Measurements from ENCODE around the gene XXYLT1. TPM values are rescaled to one million over a fixed set of nuclear protein-coding genes. Genes with fewer than 3 reads are reported as not detected.

The XXYLT1 gene
- total RNA-seq, 1 donor: 29.4 TPM

- no peak for DNase-seq (ENCODE audit: low read depth in 2 of 3, low spot score in 2 of 3)
Measured at GRCh38 chr3:195085356-195086130, 185.4 kb downstream of the XXYLT1 start.

- no peak for DNase-seq (ENCODE audit: low read depth in 2 of 3, low spot score in 2 of 3)
Measured at GRCh38 chr3:195084746-195085145, 186.2 kb downstream of the XXYLT1 start.

GRCh38 chr3:195083659-195084058 lies 187.3 kb downstream of the XXYLT1 start:
- DNase-seq (ENCODE audit: low read depth in 2 of 3, low spot score in 2 of 3): no peak

GRCh38 chr3:195082811-195083210 lies 188.1 kb downstream of the XXYLT1 start:
- no peak for DNase-seq (ENCODE audit: low read depth in 2 of 3, low spot score in 2 of 3)

DNA sequence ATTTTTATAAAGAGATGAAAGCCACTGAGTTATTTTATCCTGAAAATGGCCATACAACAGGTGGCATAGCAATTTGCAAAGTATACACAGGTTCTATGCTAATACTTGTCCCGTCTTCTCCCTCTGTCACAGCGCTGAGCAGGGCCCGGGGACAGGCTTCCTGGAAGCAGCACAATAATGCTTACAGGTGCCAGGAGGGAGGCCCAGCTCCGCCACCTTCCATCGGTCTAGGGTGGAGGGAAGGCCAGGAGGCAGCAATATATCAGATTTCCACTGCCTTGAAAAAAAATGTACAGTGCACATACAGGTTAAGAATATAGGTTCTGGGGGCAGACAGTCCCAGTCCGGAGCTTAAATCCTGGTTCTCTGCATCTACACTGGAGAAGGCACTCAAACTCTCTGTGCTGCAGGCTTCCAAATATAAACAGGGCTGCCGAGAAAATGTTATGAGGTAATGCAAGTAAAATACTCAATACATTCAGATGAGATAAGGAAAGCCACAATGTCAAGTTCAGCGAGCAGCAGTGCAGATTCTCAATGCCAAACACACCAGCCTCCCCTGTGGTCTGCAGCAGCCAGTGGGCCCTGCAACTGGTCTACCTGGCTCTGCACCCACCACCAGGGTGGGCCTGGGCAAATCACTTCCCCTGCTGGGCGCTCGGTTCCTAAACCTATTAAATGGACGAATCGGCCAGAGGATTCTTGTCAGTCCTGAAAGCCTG lies 189.6 kb downstream of the XXYLT1 start:
- peak in 1 of 3 donors; percentile 39 for DNase-seq (ENCODE audit: low read depth in 2 of 3, low spot score in 2 of 3)

GRCh38 chr3:195080571-195081151 lies 190.3 kb downstream of the XXYLT1 start:
- DNase-seq (ENCODE audit: low read depth in 2 of 3, low spot score in 2 of 3): no peak

DNA sequence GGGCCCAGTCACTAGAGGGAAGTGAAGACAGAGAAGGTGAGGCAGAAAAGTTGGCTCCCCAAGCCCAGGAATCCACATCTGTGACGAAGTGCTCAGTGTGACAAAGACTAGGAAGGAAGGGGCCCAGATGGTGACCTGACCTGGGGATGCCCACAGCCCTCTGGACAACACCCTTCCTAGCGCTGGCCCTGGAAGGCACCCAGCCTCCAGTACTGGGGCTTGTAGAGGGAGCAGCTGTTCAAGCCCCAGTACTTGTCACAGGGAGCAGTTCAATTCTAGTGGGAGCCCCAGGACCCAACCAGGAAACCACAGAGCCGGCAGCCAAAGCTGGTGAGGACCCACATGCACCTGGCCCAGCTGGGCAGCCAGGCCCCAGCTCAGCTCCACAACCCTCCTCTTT lies 190.8 kb downstream of the XXYLT1 start:
- DNase-seq (ENCODE audit: low read depth in 2 of 3, low spot score in 2 of 3): peak in 1 of 3 donors; percentile 62

GRCh38 chr3:195079636-195080035 lies 191.3 kb downstream of the XXYLT1 start:
- no peak for DNase-seq (ENCODE audit: low read depth in 2 of 3, low spot score in 2 of 3)

GRCh38 chr3:195078891-195079440 lies 192.0 kb downstream of the XXYLT1 start:
- no peak for DNase-seq (ENCODE audit: low read depth in 2 of 3, low spot score in 2 of 3)

DNA sequence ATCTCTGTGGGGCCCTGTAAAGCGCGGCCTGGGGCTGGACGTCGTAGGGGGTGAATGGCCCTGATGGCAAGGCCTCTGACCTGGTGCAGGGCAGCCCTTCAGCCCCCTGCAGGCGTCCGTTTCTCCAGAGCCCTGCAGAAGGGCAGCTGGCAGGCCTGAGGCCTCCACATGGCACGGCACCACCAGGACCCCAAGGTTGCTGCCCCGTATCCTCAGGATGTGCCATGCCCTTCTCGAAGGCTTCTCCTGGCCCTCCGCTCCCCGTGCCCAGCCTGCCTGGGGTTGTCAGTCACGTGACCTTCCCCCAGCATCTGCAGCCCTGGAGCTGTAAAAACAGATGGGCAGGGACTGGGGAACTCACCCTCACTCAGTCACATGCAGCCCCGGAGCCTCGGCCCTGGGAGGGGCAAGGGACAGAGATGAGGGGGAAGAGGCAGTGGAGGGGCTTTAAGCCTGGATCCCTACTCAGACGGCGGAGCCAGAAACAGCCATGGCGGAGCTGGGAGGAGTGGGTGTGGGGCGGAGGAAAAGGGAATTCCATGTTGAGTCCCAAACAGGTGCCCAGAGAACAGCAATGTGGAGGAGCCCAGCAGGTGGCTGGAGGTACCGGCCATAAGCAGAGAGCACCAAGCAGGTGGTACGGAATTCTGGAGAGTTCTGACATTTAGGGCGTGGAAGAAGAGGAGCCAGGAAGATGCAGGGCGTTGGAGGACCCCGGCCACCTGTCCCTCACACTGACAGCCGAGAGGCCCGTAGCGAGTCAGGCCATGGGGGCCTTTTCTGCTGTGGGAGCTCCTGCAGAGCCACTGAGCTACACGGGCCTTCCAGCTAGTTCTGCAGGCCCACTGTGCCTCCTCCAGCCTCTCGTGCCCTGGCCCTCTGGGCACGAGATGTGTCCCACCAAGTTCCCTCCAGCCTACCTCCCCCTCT lies 193.1 kb downstream of the XXYLT1 start:
- DNase-seq (ENCODE audit: low read depth in 2 of 3, low spot score in 2 of 3): no peak

DNA sequence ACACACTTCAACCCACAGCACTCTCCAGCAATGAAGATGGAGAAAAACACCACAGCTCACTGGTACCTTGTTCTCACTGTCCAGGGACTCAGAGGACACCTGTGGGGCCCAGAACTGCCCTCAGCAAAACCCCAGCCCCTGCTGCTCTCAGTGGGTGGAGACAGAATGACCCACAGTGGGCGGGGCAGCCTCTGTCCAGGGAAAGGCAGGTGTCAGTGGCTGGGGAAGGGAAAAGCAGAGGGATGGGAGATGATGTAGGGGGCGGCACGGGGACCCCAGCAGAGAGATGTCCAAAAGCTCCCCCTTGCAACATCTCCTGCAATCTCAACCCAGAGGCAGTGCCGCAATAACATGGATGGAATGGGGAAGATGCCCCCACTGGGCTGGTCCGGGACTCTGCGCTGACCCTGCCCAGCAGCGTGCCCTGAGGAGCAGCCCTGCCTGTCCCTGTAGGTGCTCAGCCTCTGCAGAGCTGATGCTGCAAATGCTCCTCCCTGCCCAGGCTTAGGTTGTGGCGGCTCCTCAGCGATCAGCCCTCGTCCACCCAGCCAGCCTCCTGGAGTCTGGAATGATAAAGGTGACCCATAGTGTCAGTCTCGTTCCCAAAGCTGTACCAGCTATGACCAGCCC lies 193.9 kb downstream of the XXYLT1 start:
- DNase-seq (ENCODE audit: low read depth in 2 of 3, low spot score in 2 of 3): no peak

- no peak for DNase-seq (ENCODE audit: low read depth in 2 of 3, low spot score in 2 of 3)
Measured at GRCh38 chr3:195075941-195076875, 194.8 kb downstream of the XXYLT1 start.

- DNase-seq (ENCODE audit: low read depth in 2 of 3, low spot score in 2 of 3): peak in 1 of 3 donors; percentile 39
Measured at GRCh38 chr3:195075199-195075940, 195.6 kb downstream of the XXYLT1 start.

- peak in 1 of 3 donors; percentile 29 for DNase-seq (ENCODE audit: low read depth in 2 of 3, low spot score in 2 of 3)
Measured at GRCh38 chr3:195073866-195074860, 196.8 kb downstream of the XXYLT1 start.

DNA sequence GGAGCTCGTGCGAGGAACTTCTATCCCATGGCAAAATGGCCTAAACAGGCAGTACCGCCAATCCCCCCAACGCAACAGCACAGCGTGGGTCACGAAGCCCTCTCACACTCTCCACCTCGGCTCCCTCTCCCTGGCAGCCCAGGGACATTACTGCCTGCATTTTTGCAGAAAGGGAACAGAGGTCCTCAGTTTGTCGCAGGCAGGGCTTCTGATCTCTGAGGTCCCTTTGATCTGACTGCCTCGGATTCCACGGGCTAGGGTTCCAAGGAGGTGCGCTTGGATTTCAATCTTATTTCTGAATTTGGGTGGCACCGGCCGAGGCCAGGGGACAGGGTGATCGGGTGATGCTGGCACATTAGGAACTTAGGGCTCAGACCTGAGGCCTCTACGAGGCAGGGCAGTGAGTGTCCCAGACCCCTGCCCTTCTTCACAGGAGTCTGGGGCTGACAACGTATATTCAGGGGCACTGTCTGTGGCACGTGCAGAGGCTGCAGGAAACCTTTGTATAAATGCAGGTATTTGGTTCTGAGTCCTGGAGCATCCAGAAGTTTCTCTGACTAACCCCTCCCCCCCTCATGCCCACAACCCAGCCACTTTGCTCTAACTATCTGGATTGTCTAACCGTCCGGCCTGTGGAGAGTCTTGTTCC lies 197.9 kb downstream of the XXYLT1 start:
- DNase-seq (ENCODE audit: low read depth in 2 of 3, low spot score in 2 of 3): no peak

All from hematopoietic multipotent progenitor cell (in vitro differentiated cells).